Sigmoid colon (tissue), 7 donors: ENCODE measurements around the gene HDAC4. TPM values are rescaled to one million over a fixed set of nuclear protein-coding genes. Genes with fewer than 3 reads are reported as not detected.

Experiments
- DNase-seq: peaks from one replicate; pipeline ENCODE4 v3.0.0-alpha.2; 2019
- H3K27ac ChIP-seq, 4 donors: fragments of 200-600 bp; sonication (generic); one replicate each; pipeline ENCODE4 v1.5.1; 2016 to 2019; ENCODE audit warnings: mild to moderate bottlenecking in 1 of 4
- H3K27me3 ChIP-seq, 3 donors: fragments of 200-600 bp; sonication (generic); one replicate each; pipeline ENCODE4 v1.5.1; 2019; ENCODE audit warnings: mild to moderate bottlenecking in 1 of 3
- H3K36me3 ChIP-seq, 4 donors: fragments of 200-600 bp; sonication (generic); one replicate each; pipeline ENCODE4 v1.5.1; 2016 to 2019
- H3K4me1 ChIP-seq, 4 donors: fragments of 200-600 bp; sonication (generic); one replicate each; pipeline ENCODE4 v1.5.1; 2017 to 2019
- H3K4me3 ChIP-seq, 4 donors: fragments of 200-600 bp; sonication (generic); one replicate each; pipeline ENCODE4 v1.5.1; 2017 to 2019; ENCODE audit warnings: mild to moderate bottlenecking in 2 of 4, moderate library complexity in 1 of 4
- H3K9me3 ChIP-seq, 4 donors: fragments of 200-600 bp in 3 of 4; sonication (generic) in 3 of 4; one replicate each; pipeline versions ENCODE4 v1.5.1 to v1.6.1; 2013 to 2019
- CTCF ChIP-seq, 4 experiments: fragments of 450-650 bp in 3 of 4; fragments of 200-600 bp in 1 of 4; IDR thresholded peaks; one replicate each; pipeline ENCODE4 v1.5.1; 2016 to 2019; ENCODE audit warnings: antibody characterized with exemption in 4 of 4, mild to moderate bottlenecking in 3 of 4, moderate library complexity in 2 of 4
- EP300 ChIP-seq, 4 donors: sonication (generic); formaldehyde crosslinking; IDR thresholded peaks; one replicate each; pipeline ENCODE4 v1.6.1; 2017; ENCODE audit warnings: antibody characterized with exemption in 4 of 4
- POLR2A ChIP-seq, 2 donors: fragments of 450-650 bp; IDR thresholded peaks; one replicate each; pipeline ENCODE4 v1.6.1; 2016; ENCODE audit warnings: antibody characterized with exemption in 2 of 2, mild to moderate bottlenecking in 2 of 2, moderate library complexity in 2 of 2
- POLR2AphosphoS5 ChIP-seq, 4 donors: sonication (generic); formaldehyde crosslinking; IDR thresholded peaks; one replicate each; pipeline ENCODE4 v1.6.1; 2017; ENCODE audit warnings: antibody characterized with exemption in 4 of 4
- WGBS, 2 donors: extraction: QIAGEN DNeasy Blood & Tissue Kit; methylation state at CpG; one replicate each; pipeline ENCODE4 v1.1.7; 2013; 5-methylcytosine and 5-hydroxymethylcytosine counted together
- intact Hi-C: fragments of 100-400 bp; cut with DNase I; formaldehyde crosslinking; loops from one replicate; pipeline ENCODE4 v1.15.1; 2023
- polyA plus RNA-seq, 3 donors: library from polyadenylated mRNA; stranded (reverse); fragments of 200-250 nt; gene quantifications; one replicate each; pipeline ENCODE4 v1.2.3, GENCODE V29; 2013
- total RNA-seq, 4 donors: library from RNA; depleted of rRNA; stranded (reverse); fragments of >200 nt; gene quantifications; one replicate each; pipeline ENCODE4 v1.1.0, GENCODE V29; 2016
- donor health status: healthy with polysubstance abuse.
- donor health status: Bipolar disorder and iron deficiency.
- donor health status: healthy.

Gene HDAC4
- total and polyA plus RNA-seq, 7 donors, result 1.8 to 196 (median 77.0) TPM

GRCh38 chr2:239197146-239197545 is 203.7 kb downstream of the HDAC4 start:
- DNase-seq, result peak; percentile 65
- 92 to 97% methylated on average over 19 of the region's 19 CpGs for WGBS, 2 donors
- H3K27ac ChIP-seq, result no peak overlapping the region
- intact Hi-C loops, result no loop called here
- H3K4me3 ChIP-seq, result no peak overlapping the region
- H3K36me3 ChIP-seq, result peaks cover 0 to 31% (median 4%) of the 10 kb centered on the region in 4 donors
- H3K9me3 ChIP-seq, result no peaks in the 10 kb centered on the region
- no peaks in the 10 kb centered on the region for H3K27me3 ChIP-seq
- no peak for TF ChIP-seq EP300 (IDR thresholded peaks at IDR 0.05)
- TF ChIP-seq POLR2AphosphoS5 (IDR thresholded peaks at IDR 0.05), result no peak
- TF ChIP-seq CTCF (IDR thresholded peaks at IDR 0.05), result no peak
- TF ChIP-seq POLR2A (IDR thresholded peaks at IDR 0.05), result no peak
- peaks cover 0 to 74% (median 69%) of the 10 kb centered on the region in 4 donors for H3K4me1 ChIP-seq

- Histone ChIP-seq H3K4me3 (no peak overlapping the region), H3K9me3 (no peaks in the 10 kb centered on the region), H3K27me3 (no peaks in the 10 kb centered on the region), H3K27ac (peak overlapping the region in 2 of 4 donors; percentile 26 to 54), H3K4me1 (peaks cover 0 to 70% (median 67%) of the 10 kb centered on the region in 4 donors), H3K36me3 (peaks cover 0 to 31% (median 4%) of the 10 kb centered on the region in 4 donors)
- TF ChIP-seq EP300 (IDR thresholded peaks at IDR 0.05) (no peak), POLR2A (IDR thresholded peaks at IDR 0.05) (no peak), POLR2AphosphoS5 (IDR thresholded peaks at IDR 0.05) (no peak), CTCF (IDR thresholded peaks at IDR 0.05) (no peak)
- 95% methylated on average over 17 of the region's 17 CpGs for WGBS, 2 donors
- DNase-seq, result peak; percentile 57
- intact Hi-C loops, result no loop called here
Observed at GRCh38 chr2:239196474-239197021, 204.3 kb downstream of the HDAC4 start.

GRCh38 chr2:239195992-239196391 is 204.8 kb downstream of the HDAC4 start:
- H3K9me3 ChIP-seq, result no peaks in the 10 kb centered on the region
- H3K36me3 ChIP-seq, result peaks cover 0 to 31% (median 4%) of the 10 kb centered on the region in 4 donors
- DNase-seq, result no peak
- 77 to 86% methylated on average over 4 of the region's 4 CpGs for WGBS, 2 donors
- TF ChIP-seq POLR2AphosphoS5 (IDR thresholded peaks at IDR 0.05) (no peak), EP300 (IDR thresholded peaks at IDR 0.05) (no peak), POLR2A (IDR thresholded peaks at IDR 0.05) (no peak), CTCF (IDR thresholded peaks at IDR 0.05) (no peak)
- no peak overlapping the region for H3K4me3 ChIP-seq
- no peaks in the 10 kb centered on the region for H3K27me3 ChIP-seq
- intact Hi-C loops, result no loop called here
- H3K4me1 ChIP-seq, result peaks cover 0 to 70% (median 66%) of the 10 kb centered on the region in 4 donors
- H3K27ac ChIP-seq, result peak overlapping the region in 2 of 4 donors; percentile 26 to 54

- WGBS, 2 donors, result 88 to 89% methylated on average over 15 of the region's 15 CpGs
- Histone ChIP-seq H3K27ac (peak overlapping the region in 2 of 4 donors; percentile 36 to 54), H3K36me3 (peaks cover 0 to 31% (median 5%) of the 10 kb centered on the region in 4 donors), H3K4me1 (peaks cover 0 to 70% (median 64%) of the 10 kb centered on the region in 4 donors), H3K9me3 (no peaks in the 10 kb centered on the region), H3K4me3 (no peak overlapping the region), H3K27me3 (no peaks in the 10 kb centered on the region)
- TF ChIP-seq POLR2AphosphoS5 (IDR thresholded peaks at IDR 0.05) (no peak), CTCF (IDR thresholded peaks at IDR 0.05) (no peak), EP300 (IDR thresholded peaks at IDR 0.05) (no peak), POLR2A (IDR thresholded peaks at IDR 0.05) (no peak)
- intact Hi-C loops, result no loop called here
- peak; percentile 61 for DNase-seq
Observed at GRCh38 chr2:239195318-239195871, 205.4 kb downstream of the HDAC4 start.
